Nasal cavity respiratory epithelium epithelial cell of viscerocranial mucosa (primary cell): ENCODE results near the gene TAF6L. TPM values are rescaled to one million over a fixed set of nuclear protein-coding genes. Genes with fewer than 3 reads are reported as not detected.

Source experiments
- total RNA-seq: library from RNA; depleted of rRNA; stranded (reverse); fragments of >200 nt; gene quantifications from 2 replicates; pipeline ENCODE4 v1.2.3, GENCODE V29; 2014

Gene TAF6L
- total RNA-seq: 19.1 and 21.2 TPM in 2 replicates

DNA sequence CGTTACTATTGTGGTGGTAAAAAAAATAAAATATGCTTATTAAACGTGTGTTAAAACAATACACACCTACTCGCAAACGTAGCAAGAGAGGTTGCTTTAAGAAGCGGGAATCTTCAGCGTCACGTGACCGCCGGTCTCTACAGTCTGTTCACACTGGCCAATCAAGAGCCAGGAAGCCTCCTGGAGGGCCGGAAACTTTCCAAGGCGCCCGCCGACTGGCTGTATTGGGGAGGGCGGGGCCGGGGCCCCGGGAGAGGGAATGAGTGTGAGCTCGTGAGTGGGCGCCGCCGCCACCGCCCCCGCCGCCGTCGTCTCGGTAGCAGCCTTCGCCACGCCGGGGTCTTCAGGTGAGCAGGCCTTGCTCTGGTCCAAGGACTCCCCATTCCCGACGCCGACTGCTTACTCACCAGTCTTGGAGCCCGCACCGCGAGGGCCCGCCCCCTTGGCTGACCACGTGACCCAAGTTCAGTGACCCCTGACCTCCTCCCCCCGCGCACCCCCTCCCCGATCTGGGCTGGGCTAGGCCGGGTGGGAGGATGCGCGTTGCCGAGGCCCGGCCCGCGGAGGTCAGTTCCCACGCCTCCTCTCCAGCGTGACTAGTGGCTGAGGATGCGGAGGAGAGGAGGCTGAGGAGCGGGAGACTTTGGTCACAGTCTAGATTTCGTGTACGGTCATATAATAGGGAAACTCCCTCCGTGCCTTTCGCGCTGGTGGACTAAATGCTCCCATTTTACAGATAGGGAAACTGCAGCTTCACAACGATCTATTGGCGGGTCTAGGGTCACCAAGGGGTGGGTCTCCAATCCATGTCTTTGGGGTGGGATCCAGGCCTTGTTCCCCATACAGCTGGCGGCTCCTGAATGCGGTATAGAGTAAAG, at the start of gene TAF6L:
Gene TAF6L (plus strand): TSS at position 253 of the 878 bp plus-strand sequence. CDS start 4,388 bp downstream, outside the sequence.

DNA sequence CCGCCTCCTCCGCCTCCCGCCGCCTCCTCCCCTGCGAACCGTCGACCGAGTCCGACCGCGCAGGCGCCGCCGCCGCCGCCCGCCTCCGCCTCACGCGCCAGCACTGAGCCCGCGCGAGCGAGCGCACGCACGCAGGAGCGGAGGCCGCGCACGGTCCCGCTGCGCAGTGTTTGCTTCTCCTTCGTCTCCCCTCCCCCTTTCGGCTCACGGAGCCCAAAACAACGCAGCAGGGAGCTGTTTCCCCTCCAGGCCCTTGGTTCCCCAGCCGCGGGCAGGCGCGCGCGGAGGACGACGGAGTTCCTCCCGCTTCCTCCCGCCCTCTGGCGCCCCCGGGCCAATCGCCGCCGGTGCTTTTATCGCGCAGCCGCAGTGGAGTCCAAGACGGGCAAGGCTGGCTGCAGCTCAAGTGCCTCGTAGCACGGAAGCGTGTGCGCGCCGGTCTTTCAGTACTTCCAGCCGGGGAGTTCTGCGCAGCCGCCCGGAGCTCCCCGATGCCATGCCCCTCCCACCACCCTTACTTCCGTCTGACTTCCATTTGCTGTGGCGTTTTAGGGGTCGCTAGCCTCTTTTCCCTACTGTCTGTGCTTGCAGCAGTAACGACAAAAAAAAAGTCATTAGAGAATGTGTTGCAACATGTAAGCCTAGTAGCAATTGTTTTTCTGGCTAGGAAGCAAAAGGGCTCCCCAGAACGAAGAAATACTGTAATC, 43.9 kb upstream of the TAF6L start, which contains the start of gene HNRNPUL2:
Gene HNRNPUL2 (minus strand): TSS at position 293 of the 707 bp plus-strand sequence. CDS start 301 bp downstream, outside the sequence.

DNA sequence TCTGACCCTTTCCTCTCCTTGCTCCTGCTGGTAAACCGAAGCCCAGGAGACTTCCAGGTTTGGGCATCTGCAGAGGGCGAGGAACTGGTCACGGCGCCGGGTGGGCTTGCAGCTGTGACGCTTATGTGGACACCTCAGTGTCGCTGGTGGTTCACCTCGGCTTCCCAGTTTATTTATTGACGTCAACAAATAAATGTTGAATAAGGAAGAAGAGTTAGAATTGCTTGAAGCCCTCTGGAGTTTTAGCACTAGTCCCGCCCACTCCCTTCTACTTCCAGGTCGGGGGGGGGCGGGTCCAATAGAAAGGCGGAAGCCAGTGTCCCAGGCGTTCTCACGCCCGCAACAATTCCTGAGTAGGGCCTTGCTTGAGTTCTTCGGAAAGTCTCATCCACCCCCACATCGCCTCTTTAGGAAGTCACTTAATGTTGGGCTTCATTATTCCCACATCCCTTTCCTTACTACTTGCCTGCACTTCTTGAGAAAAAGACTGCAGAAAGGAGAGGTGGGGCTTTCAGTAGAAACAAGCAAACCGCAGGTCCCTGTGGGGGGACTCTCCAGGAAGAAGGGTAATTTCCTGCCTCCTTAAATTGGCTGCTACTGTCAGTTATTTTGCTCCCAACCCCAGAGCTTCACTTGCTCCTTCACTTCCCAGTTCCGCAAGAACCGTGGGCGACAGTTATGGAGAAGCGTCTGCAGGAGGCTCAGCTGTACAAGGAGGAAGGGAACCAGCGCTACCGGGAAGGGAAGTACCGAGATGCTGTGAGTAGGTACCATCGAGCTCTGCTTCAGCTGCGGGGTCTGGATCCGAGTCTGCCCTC, 42.8 kb upstream of the TAF6L start, which contains the start of gene TTC9C:
Gene TTC9C (plus strand): TSS at position 316 of the 818 bp plus-strand sequence. CDS start 363 bp downstream, at position 679.

DNA sequence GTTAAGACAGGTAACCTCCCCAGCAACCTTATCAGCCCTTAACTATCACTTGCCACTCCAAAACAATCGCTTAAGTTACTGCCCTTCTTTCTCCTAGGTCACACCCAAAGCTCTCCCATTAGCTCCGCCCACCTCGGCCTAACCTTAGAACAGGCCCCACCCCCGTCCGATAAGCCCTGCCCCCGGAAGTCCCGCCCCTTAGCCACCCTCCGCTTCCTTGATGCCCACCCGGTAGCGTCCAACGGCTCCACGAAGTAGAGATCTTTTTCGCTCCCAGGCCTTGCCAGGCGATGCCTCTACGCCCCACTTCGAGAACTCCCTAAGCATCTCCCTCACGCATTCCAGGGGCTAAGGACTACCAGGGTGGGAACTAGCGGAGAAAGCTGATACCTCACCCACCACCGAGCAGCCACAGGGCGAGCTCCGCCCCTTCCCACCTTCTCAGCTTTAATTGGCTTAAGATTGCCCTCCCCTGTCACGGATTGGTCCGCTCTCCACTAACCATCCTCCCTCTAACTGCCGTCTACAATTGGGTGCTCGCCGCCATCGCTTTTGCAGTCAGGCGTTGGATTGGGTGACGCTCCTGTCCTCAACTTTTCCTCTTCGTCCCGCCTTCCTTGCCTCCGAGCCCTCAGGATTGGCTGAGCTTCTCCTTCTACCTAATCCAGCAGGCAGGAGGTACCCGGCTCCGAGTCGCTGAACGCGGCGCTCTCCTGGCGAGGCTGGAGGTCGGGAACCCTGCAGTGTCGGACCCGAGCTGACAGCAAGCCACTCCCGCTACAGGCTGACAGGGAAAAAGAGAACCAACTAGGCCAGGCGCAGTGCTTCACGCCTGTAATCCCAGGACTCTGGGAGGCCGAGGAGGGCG, 17.2 kb upstream of the TAF6L start, which contains the start of gene ZBTB3:
Gene ZBTB3 (minus strand): TSS at position 425 of the 868 bp plus-strand sequence. CDS start 496 bp downstream, outside the sequence.

DNA sequence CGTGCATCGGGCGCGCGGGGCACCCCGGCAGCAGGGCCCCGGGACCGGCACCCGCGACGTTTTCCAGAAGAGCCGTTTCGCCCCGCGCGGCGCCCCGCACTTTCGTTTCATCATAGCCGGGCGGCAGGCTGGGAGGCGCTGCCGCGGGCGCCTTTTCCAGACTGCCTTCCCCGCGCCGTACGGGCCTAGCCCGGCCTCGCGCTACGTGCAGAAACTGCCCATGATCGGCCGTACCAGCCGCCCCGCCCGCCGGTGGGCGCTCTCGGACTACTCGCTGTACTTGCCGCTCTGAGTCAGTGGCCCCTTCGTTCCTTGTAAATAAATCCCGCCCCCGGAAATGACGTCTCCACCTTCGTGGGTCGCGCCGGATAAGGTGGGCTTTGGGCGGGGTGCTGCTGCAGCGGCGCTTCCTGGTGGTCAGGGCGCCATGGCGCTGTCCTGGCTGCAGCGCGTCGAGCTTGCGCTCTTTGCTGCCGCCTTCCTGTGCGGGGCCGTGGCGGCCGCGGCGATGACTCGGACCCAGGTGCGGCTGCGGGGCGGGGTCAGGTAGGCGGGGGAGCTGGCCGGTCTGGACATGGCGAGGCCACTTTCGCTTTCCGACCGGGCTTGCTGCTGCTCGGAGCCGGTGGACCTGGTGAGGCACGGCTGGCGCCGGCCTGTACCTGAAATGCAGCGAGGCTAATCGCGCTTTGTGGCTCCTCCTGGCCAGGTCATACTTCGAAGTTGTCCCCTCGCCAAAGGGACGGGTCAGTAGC, 16.0 kb downstream of the TAF6L start, which contains the start of gene TMEM179B:
Gene TMEM179B (plus strand): TSS at position 398 of the 755 bp plus-strand sequence. CDS start 30 bp downstream, at position 428.

DNA sequence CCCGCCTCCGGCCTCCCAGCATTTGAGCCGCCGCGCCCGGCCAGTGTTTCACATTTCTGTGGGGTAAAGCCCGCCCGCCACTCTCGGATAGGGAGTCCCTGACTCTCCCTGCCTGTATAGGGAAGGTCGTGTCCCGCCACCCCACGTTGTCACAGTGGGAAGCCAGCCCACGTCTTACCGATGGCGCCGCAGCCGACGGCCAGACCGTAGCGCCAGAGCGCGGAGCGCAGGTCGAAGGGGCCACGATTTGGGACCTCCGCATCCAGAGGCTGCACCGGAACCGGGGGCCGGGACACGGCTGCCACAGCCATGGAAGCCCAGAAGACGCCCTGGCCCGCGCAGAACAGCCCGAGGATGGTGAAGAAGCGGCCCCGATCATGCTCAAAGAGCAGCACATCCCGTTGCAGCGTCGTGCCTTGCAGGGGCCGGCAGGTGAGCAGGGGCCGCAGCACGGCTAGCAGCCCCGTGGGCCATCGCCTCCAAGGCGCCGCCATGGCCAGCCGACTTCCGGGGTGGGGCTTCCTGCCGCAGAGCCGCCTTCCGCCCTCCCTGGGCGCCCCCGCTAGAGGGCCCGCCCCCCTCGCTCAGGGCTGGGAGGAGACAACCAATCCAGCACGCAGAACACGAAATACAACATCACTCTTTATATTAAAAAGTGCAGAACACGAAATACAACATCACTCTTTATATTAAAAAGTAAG, 20.5 kb downstream of the TAF6L start, which contains the start of gene TMEM223:
Gene TMEM223 (minus strand): TSS at position 506 of the 701 bp plus-strand sequence. CDS start 12 bp downstream, at position 494.

GRCh38 chr11:62805076-62805892, 34.1 kb downstream of the TAF6L start, which contains the start of gene NXF1:
NXF1 (minus strand) TSS chr11:62805440; CDS start chr11:62805356, 84 bp downstream.

DNA sequence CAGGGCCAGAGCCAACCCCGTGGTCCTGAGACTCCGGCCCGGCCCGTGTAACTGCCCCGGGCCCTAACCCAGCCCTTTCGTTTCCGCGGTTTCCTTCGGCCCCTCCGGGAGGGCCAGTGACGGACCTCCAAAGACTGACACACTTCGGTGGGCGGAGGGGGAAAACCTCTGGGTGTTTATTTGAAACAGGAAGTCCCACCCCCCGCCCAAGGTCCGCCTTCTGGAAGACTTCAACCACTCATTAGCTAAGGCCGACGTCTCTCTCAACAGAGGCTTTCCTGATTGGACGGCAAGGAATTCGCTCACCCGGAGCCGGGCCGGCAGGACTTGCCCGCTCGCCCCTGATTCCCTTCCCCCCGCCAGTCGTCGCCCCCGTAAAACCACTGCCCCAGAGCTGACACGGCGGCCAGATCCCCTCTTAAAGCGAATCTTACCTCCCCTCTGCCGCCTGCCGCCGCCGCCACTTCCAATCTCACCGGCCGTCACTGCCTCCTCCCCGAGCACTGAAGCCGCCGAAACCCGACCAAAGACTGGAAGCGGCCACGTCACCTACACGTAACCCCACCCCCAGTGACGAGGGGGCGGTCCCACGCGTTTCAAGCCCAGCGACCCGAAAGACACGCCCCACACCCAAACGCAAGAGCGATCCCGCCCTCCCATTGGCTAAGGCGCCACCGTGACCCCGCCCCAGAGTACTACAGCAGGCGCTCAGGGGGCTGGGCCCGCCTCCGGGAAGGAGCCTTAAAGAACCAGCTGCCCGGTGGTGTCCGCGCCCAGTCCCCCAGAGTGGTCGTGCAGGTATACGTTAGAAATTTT, 60.5 kb downstream of the TAF6L start, which contains the start of gene STX5:
Gene STX5 (minus strand): TSS at position 532 of the 816 bp plus-strand sequence. CDS start 808 bp downstream, outside the sequence.

GRCh38 chr11:62832336-62833234, 61.4 kb downstream of the TAF6L start, which contains the start of gene TEX54:
TEX54 (minus strand) TSS chr11:62832841.

Other genes with a start within 250 kb of the TAF6L start
- gene AHNAK, start 224.6 kb upstream of the TAF6L start, total RNA-seq: 265 and 856 TPM in 2 replicates
- gene EEF1G, start 197.5 kb upstream of the TAF6L start, total RNA-seq: 1,482 and 1,970 TPM in 2 replicates
- 9.1 and 11.3 TPM in 2 replicates for gene TUT1, start 179.9 kb upstream of the TAF6L start, total RNA-seq
- 183 and 215 TPM in 2 replicates for gene MTA2, start 169.5 kb upstream of the TAF6L start, total RNA-seq
- 7.9 and 16.2 TPM in 2 replicates for gene EML3, start 158.6 kb upstream of the TAF6L start, total RNA-seq
- gene ROM1, start 158.1 kb upstream of the TAF6L start, total RNA-seq: 1.7 and 1.9 TPM in 2 replicates
- 24.9 and 33.7 TPM in 2 replicates for gene B3GAT3, start 149.4 kb upstream of the TAF6L start, total RNA-seq
- gene GANAB, start 124.8 kb upstream of the TAF6L start, total RNA-seq: 195 and 220 TPM in 2 replicates
- 23.6 and 29.2 TPM in 2 replicates for gene INTS5, start 118.1 kb upstream of the TAF6L start, total RNA-seq
- 21.0 and 61.2 TPM in 2 replicates for gene C11orf98, start 106.2 kb upstream of the TAF6L start, total RNA-seq
- 5.1 and 14.0 TPM in 2 replicates for gene CSKMT, start 106.1 kb upstream of the TAF6L start, total RNA-seq
- 10.8 and 22.6 TPM in 2 replicates for gene UQCC3, start 99.7 kb upstream of the TAF6L start, total RNA-seq
- gene LBHD1, start 99.1 kb upstream of the TAF6L start, total RNA-seq: 1.4 and 1.9 TPM in 2 replicates
- gene UBXN1, start 92.3 kb upstream of the TAF6L start, total RNA-seq: 139 and 221 TPM in 2 replicates
- 0.14 and 1.4 TPM in 2 replicates for gene LRRN4CL, start 81.9 kb upstream of the TAF6L start, total RNA-seq
- gene BSCL2, start 64.0 kb upstream of the TAF6L start, total RNA-seq: 18.1 and 22.0 TPM in 2 replicates
- not detected in 2 replicates for gene GNG3, start 63.7 kb upstream of the TAF6L start, total RNA-seq
- 11.6 and 20.6 TPM in 2 replicates for gene HNRNPUL2, start 43.9 kb upstream of the TAF6L start, total RNA-seq
- gene TTC9C, start 42.9 kb upstream of the TAF6L start, total RNA-seq: 18.1 and 31.4 TPM in 2 replicates
- 9.2 and 13.0 TPM in 2 replicates for gene ZBTB3, start 17.2 kb upstream of the TAF6L start, total RNA-seq
- gene POLR2G, start 9.8 kb upstream of the TAF6L start, total RNA-seq: 55.4 and 87.8 TPM in 2 replicates
- 24.3 and 35.5 TPM in 2 replicates for gene TMEM179B, start 16.0 kb downstream of the TAF6L start, total RNA-seq
- 10.5 and 17.1 TPM in 2 replicates for gene TMEM223, start 20.6 kb downstream of the TAF6L start, total RNA-seq
- 14.0 and 37.4 TPM in 2 replicates for gene NXF1, start 34.0 kb downstream of the TAF6L start, total RNA-seq
- 29.7 and 47.2 TPM in 2 replicates for gene STX5, start 60.7 kb downstream of the TAF6L start, total RNA-seq
- not detected in 2 replicates for gene TEX54, start 61.4 kb downstream of the TAF6L start, total RNA-seq
- 68.5 and 89.2 TPM in 2 replicates for gene WDR74, start 68.2 kb downstream of the TAF6L start, total RNA-seq
- gene SLC3A2, start 109.5 kb downstream of the TAF6L start, total RNA-seq: 692 and 1,787 TPM in 2 replicates
- not detected in 2 replicates for gene CHRM1, start 150.0 kb downstream of the TAF6L start, total RNA-seq
- not detected in 2 replicates for gene SLC22A6, start 213.6 kb downstream of the TAF6L start, total RNA-seq
- not detected in 2 replicates for gene SLC22A8, start 244.4 kb downstream of the TAF6L start, total RNA-seq